NCI-H524 treated with DMSO at 0.1 percent for 48 hours (cell line): Measurements from ENCODE around the gene APOC1.
"Not testable (repeated sequence)": the region's sequence is repeated elsewhere in the genome, so short reads cannot be mapped to it uniquely, and the experiment has no call there.

ENCODE experiments used
- DNase-seq: peaks from one replicate; lab custom pipeline; 2025; lab: John Stamatoyannopoulos, UW

Gene APOC1

DNA sequence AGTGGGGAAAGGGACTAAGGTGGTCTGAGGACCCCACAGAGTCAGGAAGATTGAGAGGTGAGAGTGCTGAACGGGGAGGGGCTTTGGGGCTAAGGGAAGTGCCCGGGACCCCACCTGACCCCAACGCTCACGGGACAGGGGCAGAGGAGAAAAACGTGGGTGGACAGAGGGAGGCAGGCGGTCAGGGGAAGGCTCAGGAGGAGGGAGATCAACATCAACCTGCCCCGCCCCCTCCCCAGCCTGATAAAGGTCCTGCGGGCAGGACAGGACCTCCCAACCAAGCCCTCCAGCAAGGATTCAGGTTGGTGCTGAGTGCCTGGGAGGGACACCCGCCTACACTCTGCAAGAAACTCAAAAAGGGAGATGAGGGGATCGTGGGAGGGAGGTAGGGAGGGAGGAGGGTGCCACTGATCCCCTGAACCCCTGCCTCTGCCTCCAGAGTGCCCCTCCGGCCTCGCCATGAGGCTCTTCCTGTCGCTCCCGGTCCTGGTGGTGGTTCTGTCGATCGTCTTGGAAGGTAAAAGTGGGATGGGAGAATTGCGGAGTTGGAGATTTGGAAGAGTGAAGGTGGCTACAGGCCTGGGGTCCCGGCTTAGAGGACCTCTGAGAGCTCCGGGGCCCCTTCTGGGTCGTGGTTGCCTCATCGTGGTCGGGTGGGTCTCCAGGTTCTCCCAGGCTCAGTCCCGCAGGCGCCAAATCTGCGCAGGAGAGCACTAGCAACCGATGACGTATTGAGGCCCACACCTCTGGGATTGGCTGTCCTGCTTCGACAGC, at the start of gene APOC1:
TSS of gene APOC1 (plus strand) at position 176 of the 774 bp plus-strand sequence. CDS start at position 460, 284 bp downstream.
- DNase-seq: peak; percentile 27

DNA sequence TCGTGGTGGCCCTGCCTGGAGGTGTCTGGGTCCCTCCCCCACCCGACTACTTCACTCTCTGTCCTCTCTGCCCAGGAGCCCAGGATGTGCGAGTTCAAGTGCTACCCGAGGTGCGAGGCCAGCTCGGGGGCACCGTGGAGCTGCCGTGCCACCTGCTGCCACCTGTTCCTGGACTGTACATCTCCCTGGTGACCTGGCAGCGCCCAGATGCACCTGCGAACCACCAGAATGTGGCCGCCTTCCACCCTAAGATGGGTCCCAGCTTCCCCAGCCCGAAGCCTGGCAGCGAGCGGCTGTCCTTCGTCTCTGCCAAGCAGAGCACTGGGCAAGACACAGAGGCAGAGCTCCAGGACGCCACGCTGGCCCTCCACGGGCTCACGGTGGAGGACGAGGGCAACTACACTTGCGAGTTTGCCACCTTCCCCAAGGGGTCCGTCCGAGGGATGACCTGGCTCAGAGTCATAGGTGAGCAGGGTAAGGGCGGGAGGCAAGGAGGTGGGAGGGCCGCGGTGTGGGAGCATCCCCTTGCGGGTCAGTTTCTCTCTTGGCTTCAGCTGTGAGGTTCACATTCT, 49.1 kb upstream of the APOC1 start:
- no peak for DNase-seq

DNA sequence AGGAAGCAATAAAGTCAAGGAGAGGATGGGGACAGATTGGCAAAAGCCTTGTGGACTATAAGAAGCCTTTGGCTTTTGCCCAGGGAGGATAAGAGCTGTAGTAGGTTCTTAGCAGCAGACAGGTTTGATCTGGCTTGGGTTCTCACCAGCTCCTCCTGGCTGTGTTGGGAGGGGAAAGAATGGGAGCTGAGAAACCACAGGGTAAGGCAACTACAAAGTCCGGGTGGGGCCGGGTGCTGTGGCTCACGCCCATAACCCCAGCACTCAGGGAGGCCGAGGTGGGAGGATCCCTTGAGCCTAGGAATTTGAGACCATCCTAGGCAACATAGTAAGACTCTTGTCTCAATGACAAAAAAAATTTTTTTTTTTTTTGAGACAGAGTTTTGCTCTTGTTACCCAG, 47.7 kb upstream of the APOC1 start:
- no peak for DNase-seq

DNA sequence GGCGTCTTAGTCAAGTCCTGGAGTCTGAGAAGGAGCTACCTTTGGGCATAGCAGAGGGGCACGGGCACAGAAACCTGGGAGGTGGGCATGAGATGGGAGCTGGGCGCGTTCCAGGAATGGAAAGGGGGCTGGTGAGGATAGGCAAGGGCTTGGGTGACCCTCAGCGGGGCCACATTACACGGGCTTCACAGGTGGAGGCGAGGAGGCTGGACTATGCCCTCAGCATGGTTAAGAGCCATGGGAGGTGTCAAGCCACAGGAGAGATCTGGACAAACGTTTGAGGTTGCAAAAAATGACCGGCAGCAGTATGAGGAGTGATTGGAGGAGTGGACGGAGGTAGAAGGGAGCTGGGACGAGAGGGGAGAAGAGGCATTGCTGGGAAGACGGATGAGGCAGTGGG, 46.8 kb upstream of the APOC1 start:
- DNase-seq: no peak

DNA sequence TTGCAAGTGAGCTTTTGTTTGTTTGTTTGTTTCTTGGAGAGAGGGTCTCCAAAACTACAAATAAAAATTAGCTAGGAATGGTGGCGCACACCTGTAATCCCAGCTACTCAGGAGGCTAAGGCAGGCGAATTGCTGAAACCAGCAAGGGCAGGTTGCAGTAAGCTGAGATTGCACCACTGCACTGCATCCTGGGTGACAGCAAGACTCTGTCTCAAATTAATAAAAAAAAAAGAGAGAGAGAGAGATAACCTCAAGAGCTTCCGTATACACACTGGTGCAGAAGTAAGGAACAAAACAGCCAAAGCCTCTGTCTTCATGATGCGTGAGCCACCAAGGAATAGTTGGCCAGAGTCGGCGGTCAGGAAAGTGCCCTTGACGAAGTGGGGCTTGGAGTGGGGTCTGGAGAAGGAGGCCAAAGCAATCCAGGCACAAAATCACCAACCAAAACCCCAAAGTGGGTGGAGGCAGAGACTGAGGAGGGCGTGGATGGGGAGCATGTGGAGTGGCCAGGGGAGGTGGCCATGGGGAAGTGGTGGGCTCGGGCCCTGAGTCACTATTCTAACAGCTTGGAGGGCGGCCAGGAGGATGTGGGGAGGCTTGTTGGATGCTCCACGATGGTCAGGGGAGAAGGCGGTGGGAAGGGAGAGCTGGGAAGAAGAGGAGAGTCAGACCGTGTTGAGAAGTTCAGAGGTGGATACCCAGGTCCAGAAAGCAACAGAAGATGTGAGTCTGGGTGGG, 44.5 kb upstream of the APOC1 start:
- DNase-seq: no peak

DNA sequence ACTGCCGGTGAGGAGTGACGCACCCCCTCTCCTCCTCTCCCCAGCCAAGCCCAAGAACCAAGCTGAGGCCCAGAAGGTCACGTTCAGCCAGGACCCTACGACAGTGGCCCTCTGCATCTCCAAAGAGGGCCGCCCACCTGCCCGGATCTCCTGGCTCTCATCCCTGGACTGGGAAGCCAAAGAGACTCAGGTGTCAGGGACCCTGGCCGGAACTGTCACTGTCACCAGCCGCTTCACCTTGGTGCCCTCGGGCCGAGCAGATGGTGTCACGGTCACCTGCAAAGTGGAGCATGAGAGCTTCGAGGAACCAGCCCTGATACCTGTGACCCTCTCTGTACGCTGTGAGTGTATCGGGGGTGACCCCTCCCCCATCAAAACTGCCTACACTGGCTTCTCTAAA, 42.6 kb upstream of the APOC1 start:
- DNase-seq: no peak

DNA sequence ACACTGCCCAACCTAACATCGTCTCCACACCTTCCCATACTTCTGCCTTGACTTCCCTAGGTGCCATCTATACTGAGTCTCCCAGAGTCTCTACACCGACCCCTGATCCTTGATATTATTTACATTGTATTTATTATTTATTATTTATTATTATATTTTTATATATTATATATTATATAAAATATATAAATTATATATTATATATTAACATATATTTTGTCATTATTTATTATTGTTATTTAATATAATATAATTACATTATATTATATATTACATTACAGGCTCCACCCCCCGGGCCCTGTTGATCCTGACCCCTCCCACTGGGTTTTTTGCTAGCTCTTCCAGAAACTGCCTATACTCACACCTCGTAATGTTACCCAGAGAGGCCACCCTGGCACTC, 41.7 kb upstream of the APOC1 start:
- DNase-seq: no peak

DNA sequence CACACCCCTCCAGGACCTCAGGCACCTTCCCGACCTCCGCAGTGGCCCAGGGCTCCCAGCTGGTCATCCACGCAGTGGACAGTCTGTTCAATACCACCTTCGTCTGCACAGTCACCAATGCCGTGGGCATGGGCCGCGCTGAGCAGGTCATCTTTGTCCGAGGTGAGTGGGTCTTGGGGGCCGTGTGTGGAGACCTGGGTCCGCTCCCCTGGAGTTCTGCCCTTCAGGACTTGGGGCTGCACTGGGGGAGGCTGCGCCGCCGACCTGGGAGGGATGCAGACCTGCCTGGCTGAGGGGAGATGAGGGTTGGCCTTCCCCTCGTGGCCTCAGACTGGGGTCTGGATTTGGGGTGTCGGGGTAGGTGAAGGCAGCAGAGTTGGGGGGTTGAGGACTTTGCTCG, 40.1 kb upstream of the APOC1 start:
- DNase-seq: no peak

DNA sequence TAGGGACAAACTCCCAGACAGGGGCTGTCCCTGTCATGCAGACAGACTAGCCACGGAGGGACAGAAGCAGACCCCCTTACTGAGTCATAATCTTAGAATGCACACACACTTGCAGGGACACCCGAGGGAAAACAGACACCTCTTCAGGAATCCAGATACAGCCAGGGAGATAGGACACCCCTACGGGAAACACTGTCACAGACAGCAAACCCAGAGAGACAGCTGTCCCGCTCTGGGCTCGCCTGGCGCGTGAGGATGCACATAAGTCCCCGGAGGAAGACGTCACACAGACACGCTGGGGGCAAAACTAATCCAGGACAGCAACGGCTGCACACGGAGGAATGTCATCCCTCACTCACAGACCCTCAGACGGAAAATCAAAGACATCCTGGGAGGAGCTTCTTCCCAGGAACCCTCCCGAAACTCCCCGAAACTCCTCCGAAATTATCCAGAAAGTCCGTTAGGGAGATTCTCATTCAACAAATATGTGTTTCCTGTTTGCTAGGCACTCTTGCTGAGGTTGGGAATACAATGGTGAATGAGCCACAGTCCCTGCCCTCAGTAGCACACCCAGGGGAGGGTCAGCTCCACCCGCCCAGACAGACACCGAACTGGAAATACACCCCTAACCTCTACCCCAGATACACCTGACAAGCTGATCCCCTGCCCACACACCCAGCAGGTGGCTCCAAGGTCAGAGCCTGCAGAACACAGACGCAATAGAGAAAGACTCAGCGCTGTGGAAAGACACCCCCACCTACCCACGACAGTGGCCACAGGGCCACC, 38.5 kb upstream of the APOC1 start:
- DNase-seq: no peak

DNA sequence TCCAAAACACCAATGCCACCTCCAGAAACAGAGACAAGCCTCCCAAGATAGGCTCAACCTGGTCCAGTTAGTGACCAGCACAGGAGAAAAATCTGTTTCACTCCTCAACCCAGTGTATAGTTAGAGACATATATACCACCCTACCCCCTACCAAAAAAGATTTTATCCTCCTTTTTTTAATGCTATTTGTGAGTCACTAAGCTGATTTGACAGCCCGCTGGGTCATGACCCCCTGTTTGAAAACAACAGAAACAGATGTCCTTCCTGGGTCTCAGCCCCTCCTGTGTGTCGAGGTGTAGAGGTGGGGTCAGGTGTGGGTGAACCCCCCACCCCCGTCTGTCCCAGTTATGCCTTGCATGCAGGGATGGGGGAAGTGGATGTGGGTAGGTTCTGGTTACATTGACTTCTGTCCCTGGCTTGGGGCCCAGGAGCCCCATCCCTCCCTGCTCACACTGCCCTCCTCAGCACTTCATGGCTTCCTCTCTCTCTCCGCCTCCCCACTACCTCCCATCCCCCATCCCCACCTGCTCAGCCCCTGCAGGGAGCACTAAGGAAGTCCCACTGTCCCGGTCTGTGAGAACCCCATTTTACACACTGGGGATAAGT, 37.4 kb upstream of the APOC1 start:
- no peak for DNase-seq

DNA sequence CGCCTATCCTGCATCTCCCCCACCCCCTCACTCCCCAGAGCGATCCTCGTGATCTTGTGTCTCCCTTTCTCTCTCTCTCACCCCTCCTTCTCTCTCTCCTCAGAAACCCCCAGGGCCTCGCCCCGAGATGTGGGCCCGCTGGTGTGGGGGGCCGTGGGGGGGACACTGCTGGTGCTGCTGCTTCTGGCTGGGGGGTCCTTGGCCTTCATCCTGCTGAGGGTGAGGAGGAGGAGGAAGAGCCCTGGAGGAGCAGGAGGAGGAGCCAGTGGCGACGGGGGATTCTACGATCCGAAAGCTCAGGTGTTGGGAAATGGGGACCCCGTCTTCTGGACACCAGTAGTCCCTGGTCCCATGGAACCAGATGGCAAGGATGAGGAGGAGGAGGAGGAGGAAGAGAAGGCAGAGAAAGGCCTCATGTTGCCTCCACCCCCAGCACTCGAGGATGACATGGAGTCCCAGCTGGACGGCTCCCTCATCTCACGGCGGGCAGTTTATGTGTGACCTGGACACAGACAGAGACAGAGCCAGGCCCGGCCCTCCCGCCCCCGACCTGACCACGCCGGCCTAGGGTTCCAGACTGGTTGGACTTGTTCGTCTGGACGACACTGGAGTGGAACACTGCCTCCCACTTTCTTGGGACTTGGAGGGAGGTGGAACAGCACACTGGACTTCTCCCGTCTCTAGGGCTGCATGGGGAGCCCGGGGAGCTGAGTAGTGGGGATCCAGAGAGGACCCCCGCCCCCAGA, 36.1 kb upstream of the APOC1 start:
- DNase-seq: no peak

DNA sequence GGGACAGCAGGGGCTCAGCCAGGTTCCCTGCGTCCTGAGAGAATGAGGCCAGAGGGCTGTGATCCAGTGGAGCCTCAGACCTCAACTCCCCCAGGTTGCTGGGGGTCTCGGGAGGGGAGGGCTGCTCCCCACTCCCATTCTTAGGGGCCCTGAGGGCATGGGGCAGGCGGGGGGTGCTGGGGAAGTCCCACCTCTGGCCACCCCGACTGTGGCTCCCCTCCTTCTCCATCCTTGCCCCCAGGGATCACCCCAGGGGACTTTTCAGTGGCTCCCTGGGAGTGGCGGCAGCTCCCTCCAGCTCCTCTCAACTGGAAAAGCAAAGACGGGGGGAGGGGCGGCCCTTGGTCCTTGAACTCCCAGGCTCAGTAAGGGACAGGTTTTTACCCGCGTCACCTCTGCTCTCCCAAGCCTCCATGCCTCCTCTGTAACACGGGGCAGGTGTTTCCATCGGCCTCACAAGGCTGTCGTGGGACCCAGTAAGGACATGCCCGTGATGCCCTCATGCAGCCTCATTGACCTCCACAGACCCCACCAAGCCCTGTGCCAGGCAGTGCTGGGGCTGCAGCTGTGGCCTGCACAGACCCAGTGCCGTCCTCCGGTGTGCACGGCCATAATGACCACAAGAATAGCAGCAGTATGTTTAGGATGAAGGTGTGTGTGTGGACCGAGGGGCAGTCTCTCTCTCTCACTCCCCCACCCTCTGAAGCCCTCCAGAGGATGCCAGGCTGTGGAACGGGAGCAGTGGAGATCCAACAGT, 34.9 kb upstream of the APOC1 start:
- no peak for DNase-seq

DNA sequence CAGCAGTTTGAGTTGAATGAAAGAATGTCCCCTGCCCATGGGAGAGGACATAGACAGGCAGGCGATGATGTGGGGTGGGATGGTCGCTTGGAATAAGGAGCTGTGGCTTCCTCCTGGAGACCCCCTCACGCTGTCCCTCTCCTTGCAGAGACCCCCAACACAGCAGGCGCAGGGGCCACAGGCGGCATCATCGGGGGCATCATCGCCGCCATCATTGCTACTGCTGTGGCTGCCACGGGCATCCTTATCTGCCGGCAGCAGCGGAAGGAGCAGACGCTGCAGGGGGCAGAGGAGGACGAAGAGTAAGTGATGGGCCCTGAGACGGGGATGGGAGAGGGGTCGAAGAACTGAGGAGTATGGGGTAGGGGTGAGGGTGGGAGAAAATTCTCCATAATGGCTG, 32.3 kb upstream of the APOC1 start:
- DNase-seq: no peak

DNA sequence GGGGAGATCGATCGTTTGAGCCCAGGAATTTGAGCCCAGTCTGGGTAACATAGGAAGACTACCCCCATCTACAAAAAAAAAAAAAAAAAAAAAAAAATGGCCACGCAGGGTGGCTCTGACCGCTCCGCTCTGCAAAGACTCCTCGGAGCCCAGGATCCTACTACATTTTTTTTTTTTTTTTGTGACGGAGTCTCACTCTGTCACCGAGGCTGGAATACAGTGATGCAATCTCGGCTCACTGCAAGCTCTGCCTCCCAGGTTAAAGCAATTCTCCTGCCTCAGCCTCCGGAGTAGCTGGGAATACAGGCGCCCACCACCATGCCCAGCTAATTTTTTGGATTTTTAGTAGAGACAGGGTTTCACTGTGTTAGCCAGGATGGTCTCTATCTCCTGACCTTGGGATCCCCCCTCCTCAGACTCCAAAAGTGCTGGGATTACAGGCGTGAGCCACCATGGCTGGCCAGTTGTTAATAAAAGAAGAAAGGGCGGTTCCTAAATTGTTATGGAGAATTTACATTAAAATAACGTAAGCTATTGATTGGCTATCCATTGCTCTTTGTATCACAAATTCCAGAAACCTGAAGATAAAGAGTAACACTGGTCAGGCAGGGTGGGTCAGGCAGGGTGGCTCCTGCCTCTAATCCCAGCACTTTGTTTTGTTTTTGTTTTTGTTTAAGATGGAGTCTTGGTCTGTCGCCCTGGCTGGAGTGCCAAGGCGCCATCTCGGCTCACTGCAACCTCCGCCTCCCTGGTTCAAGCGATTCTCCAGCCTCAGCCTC, 31.6 kb upstream of the APOC1 start:
- not testable (repeated sequence) for DNase-seq

DNA sequence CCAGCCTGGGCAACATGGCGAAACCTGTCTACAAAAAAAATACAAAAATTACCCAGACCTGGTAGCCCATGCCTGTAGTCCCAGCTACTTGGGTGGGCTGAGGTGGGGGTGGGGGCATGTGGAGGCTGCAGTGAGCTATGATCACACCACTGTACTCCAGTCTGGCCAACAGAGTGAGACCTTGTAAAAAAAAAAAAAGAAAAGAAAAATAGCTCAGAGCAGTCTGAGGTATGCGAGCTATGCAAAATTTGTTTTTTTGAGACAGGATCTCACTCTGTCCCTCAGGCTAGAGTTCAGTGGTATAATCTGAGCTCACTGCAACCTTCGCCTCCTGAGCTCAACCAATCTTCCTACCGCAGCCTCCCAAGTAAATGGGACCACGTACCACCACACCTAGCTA, 30.5 kb upstream of the APOC1 start:
- DNase-seq: no peak

DNA sequence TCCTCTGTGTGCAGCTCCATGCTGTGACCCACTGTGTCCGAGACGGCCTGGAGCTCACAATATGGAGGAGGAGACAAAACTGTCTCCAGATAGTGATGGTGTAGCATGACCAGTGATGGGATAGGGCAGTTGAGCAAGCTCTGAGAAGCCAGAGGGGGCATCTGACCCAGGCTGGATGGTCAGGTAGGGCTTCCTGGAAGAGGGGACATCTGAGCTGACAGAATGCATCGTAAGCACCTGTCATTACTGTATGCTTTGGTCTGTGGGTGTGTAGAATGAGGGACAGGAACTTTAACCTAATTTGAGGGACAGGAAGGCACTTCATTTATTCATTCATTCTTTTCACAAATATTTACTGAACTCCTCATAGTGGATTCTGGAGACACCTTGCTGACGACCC, 29.8 kb upstream of the APOC1 start:
- DNase-seq: no peak

DNA sequence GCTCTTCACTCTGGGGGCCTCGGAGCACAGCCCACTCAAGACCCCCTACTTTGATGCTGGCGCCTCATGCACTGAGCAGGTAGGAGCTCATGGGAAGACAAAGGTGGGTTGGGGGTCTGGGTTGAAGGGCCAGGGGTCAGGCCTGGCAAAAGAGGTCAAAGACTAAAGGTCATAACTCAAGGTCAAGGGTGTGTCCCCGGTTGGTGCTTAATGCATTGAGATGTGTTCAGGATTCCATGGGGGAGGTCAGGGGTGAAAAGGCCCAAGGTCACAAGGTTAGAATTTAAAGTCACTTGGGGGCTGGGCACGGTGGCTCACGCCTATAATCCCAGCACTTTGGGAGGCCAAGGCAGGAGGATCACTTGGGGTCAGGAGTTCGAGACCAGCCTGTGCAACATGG, 28.3 kb upstream of the APOC1 start:
- DNase-seq: no peak

DNA sequence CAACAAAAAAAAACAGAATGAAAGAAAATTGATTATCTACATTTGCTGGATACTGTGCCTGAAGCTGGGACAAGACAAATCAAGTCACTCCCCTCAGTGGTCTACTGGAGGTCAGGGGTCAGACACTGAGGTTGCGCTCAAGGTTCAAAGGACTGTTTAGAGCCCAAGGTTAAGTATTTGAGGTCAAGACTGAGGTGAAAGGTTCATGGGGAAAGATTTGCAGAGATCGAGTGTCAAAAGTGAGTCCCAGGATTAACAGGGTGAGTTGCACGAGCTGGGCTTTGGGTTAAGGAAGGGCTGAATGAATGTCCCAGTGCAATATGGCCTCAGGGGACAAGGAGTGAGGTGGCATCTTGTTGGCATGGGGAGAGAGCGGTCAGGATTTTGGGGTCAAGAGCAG, 26.8 kb upstream of the APOC1 start:
- DNase-seq: no peak

DNA sequence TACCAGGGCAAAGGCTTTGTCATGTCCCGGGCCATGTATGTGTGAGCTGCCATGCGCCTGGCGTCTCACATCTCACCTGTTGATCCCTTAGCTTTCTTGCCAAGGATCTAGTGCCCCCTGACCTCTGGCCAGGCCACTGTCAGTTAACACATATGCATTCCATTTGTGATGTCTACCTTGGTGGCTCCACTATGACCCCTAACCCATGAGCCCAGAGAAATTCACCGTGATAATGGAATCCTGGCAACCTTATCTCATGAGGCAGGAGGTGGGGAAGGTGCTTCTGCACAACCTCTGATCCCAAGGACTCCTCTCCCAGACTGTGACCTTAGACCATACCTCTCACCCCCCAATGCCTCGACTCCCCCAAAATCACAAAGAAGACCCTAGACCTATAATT, 26.1 kb upstream of the APOC1 start:
- DNase-seq: not testable (repeated sequence)
